Activated CD4-positive, CD25-positive, alpha-beta regulatory T cell treated with anti-CD3 and anti-CD28 coated beads, Interleukin-2, amount 50 U/mL, for 72 hours (primary cell): ENCODE measurements around the gene SLC38A1.

ENCODE experiments used
- DNase-seq: peaks from one replicate; pipeline ENCODE4 v3.0.0; 2021

SLC38A1 gene

DNA sequence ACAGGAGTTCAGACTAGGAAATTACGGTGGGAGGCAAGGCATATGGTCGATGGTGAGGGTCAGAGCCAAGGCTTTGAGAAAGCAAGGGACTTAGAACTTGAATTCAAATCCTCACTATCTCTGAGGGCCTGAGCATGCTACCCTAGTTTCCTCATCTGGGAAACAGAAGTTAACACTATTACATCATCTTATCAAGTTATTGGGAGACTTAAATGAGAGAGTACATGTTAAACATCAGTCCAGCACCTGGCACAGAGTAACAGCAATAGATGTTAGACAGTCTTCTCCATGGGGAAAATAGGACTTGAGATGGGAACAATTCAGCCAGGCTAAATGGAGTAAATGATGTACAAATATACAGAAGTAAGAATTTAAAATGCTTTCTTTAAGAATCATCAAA, 38.5 kb downstream of the SLC38A1 start:
- no peak for DNase-seq

GRCh38 chr12:46227616-46228015, 41.2 kb downstream of the SLC38A1 start:
- DNase-seq = no peak

- DNase-seq = no peak
These were observed 44.5 kb downstream of the SLC38A1 start for GRCh38 chr12:46224386-46224785.

DNA sequence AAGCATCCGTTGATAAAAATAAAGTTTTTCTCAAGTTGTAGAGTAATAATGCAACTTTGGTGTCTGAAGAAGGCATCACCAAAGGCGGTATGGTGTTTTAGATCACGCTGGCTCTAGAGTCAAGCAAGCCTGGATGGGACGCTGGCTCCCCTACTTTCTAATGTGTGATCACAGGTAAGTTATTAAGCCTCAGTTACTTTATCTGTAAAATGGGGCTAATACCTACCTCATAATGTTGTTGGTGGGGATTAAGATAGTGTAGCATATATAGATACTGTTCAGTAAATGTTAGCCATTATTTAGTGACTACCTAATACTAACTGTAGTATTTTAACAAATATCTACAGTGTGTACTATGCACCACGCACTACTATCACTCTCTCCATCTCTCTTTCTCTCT, 45.8 kb downstream of the SLC38A1 start:
- DNase-seq = no peak

GRCh38 chr12:46222636-46223035, 46.2 kb downstream of the SLC38A1 start:
- DNase-seq = no peak

DNA sequence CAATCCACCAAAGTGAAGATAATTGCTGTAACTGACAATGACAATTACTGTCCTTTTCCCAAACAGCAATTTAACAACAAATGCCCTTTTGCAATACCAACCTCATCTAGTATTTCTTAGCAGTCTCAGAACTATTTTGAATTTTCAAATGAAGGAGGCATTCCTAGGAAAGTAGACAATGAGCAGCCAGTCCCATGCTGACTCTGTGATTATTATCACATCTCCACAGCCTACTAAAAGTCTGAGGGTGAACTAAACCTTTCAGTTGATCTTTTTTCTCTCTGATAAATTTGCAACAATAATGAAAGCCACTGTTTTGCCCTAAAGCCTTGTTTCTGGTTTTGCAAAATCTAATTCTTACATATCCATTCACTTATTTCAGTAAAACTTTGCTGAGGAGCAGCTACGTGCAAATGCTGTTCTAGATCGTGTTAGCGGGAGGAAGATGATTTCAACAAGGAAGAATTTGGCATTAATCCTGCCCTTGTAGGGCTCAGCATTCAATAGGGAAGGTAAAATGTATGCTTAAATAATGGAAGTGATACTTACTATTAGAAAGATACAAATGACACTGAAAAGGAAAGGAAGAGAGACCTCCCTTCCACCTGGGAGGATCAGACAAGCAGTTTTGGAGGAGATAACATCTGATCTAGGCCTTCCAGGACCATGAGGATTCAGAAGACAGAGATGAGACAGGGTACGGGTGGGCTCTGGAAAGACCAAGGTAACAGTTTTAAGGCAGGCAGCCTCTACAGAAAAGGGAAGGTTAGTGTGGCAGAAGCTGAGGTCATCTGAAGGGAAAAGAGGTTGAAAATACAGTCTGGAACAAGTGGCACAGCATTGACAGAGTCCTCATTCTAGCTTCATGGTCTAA, 47.4 kb downstream of the SLC38A1 start:
- no peak for DNase-seq

DNA sequence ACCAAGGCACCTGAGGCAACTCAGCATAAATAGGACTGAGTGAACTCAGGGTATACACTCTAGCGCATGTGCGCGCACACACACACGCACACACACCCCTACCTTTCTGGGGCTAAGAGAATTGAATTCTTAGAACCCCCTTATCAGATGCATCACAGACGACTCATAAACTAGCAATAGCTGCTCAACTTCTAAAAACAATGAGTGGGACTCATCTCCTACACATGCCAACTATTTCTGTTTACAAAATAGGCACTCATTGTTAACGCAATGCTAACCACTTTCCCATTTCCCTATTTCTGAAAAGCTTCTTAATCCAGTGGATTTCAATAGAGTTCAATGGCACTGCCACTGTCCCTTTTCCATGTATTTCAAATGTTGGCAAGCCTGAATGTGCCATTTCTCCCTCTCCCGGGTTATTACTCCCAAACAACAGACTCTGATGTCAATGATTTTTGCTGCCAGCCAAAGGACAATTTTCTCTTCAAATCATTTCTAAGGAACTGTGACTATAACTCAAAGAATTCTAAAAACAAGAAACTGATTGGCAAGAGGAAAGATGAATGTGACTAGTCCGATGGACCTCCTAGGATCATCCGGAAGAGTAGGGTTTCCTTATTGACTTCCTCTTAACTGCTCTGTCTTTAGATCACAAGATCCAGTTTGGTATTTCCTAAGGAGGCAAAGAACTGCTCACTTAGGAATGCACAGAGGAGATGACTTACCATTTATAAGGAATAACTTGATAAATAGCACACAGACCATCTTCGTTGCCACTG, 48.8 kb downstream of the SLC38A1 start:
- peak; percentile 71 for DNase-seq

- no peak for DNase-seq
These were observed 49.5 kb downstream of the SLC38A1 start for GRCh38 chr12:46219132-46219876.

GRCh38 chr12:46218322-46219095, 50.3 kb downstream of the SLC38A1 start:
- no peak for DNase-seq

DNA sequence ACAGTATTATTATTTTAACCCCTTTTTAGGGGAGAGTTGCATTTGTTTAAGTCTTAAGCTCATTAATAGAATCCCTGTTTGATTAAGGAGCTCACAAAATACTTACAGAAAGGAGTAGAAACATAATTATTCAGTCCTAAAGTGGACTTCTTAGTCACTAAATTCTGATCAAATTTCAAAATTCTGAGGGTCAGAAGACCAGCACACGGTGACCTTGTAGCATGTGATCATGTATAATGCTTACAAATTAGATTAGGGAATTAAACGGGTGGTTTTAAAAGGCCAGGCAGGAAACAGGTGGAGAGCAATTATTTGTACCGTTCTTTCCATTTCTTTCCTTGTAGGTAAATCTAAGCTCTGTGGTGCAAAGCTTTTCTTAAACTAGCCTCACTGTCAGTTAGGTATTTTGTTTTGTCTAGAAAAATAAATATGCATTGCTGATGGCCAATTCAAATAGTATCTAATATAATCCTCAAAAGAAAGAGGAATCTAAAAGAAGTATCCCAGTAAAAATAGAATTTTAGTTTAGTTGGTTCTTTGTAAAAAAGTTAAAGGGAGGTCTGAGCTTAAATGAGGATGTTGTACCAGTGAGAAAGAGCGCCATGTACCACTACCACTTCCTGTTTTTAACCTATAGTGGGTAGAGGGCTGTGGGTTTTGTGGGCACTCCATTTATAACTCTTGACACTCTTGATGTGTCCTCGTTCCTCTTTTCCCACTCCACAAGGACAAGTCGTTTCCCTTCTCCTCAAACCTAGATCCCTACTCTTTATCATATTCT, 51.1 kb downstream of the SLC38A1 start:
- peak; percentile 54 for DNase-seq

DNA sequence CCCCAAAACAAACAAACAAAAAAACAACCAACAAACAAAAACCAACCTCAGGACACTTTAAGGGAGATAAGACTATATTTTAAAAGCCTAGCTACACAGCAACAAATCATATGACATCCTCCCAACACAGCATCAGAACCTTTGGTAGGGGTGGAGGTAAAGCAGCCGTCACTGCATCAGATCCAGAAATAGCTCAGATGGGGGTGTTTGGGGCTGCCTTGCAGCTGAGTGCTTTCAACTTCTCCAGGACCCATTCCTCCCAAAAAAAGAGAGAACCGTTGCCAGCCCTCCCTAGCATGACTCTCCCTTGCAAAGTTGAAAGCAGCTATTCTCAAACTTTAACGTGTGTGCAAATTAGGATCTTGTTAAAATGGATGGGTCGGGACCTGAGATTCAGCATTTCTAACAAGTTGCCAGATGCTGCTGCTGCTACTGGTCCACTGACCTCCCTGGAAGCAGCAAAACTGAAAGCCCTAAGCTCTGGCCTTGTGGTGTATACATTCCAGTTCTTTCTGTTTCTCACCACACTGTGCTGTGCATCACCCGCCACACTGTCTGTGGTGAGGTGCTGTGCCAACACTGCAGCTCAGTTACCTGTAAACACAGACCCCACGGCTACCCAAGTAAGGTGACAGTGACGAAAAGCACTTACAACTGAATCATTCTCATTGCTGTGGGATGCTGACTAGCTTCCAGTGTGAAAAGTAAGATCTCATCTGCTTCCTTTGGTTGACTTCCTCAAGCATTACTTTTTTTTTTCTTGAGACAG, 54.0 kb downstream of the SLC38A1 start:
- peak; percentile 71 for DNase-seq

DNA sequence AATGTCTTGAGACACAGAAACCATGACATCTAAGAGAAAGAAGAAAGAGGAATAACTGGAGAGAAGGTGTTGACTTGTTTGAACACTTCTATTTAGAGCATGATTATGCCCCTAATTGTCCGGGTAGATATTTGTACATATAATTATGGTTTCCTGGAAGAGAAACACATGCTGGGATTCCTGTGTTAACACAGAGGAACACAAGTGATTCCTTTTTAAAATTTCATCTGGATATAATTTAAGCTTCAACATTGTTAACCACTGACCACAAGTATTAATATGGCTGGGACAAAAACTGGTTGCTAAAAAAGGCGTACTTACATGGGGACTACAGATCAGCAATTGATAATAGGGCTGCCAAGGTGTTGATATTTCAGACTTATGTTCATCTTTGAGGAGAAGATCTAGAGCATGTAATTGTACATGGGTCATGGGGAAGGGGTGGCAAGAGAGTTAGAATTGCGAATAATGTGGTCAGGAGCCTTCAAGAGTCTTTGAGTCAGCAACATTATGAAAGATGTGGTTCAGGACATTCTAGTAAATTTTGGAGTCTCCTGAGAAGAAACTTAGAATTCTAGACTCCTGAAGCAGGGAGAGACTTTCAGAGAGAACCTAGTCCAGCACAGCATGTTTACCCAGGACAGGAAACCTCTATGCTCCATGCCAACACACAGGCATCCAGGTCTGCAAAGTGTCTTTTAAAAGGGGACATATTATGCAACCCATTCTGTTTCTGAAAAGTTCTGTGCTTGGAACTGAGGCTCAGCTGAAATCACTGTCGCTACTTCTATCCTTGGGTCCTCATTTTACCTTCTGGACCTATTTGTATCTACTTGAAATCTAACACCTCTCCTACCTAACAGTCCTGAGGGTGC, 56.5 kb downstream of the SLC38A1 start:
- no peak for DNase-seq

DNA sequence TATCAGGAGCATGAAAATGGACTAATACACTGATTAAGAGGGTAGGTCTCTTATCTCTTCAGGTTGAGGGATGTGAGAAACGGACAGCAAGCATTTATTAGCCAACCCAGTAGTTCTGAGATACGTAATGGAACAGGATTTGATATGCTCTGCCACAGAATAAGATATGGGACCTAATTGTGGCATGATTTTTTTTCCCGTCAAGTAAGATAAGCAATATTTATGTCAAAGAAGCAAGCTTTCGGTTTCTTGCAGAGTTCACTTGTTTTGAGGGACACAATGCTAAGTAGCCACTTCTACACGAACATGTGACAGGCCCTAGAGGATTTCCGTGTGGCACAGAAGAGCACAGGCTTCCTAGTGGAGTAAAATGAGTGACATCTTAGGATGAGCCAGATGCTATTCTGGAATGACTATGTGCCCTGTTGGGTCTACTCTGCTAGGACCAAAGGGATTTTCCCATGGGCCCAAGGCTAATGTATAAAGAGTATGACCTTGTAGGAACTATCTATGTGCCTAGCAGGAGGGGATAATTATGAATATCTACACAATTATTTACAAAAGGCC, 57.9 kb downstream of the SLC38A1 start:
- no peak for DNase-seq

DNA sequence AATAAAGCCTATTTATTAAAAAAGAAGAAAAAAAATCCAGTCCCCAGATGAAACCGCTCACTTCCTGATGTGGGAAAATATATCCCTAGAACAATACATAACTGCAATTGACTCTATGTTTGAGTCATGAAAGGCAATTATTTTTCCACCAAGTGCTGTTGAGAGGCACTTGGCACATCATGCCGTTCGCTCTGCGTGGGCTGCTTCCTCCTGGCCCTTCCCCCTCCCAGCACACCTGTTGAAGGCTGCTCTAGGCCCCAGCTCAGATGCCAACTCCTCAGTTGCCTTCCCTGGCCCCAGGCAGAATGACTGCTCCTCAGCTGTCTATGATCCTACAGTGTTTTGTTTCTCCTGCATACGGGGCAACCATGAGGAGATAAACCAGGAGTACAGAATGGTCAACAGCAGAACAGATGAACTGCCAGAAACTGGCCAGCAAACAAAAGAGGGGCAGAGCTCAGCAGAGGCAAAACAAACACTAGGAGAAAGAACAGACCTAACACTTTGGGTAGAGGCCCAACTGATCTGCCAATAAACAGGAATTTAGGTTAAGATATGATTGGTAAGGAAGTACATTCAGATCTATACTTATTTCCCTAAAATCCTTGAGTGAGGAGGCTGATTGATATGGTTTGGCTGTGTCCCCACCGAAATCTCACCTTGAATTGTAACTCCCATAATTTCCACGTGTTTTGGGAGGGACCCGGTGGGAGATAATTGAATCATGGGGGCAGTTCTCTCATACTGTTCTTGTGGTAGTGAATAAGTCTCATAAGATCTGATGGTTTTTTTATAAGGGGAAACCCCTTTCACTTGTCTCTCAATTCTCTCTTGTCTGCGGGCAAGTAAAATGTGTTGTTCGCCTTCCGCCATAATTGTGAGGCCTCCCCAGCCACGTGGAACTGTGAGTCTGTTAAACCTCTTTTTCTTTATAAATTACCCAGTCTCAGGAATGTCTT, 58.6 kb downstream of the SLC38A1 start:
- peak; percentile 62 for DNase-seq

DNA sequence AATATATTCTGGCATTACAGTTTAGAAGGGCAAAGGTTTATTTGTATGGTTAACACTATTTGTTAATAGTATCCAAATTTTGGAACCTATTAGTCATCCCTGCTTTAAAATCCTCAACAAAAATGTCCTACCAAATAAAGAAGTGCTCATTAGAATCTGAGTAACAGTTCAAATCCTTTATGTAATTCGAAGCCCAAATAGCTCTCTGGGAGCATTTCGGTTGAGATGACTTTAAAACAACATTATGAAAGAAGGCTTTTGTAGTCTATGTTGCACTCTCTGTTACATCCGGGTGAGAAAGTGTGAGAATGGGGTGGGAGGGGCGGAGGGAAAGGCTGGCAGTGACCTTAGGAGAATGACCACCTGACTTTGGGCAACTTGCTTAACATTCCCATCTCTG, 59.7 kb downstream of the SLC38A1 start:
- DNase-seq = no peak

- no peak for DNase-seq
These were observed 60.5 kb downstream of the SLC38A1 start for GRCh38 chr12:46208370-46208769.

GRCh38 chr12:46207644-46208043, 61.2 kb downstream of the SLC38A1 start:
- DNase-seq = no peak

DNA sequence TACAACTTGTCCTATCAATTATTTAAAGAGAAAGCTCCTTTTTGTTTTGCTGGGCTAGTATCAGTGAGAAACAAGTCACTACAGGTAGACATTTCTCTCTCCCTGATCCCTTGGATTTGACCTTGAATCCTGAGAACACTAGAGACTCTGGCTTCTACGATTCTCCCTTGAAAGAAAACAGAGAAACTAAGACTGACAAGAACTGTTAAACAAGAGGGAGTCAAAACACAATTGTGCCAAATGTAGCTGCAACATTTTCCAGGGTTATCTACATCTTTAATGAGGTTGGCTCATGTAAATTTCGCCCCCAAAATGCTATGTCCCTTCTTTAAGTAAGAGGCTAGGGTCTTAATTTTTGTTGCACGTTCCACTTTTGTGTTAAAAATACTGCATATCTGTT, 62.4 kb downstream of the SLC38A1 start:
- DNase-seq = no peak
